Right cardiac atrium (tissue), 5 donors: ENCODE results near the gene ZNF236. TPM values are rescaled to one million over a fixed set of nuclear protein-coding genes. Genes with fewer than 3 reads are reported as not detected.

ENCODE experiments used
- ATAC-seq, 2 donors: fragments of 200-7000 bp; cut with Tn5 transposase; one replicate each; pipeline versions ENCODE4 v1.8.0 to v1.9.1; 2020; ENCODE audit warnings: moderate library complexity in 2 of 2, mild to moderate bottlenecking in 1 of 2
- DNase-seq, 3 donors: peaks; one replicate each; pipeline ENCODE4 v3.0.0-alpha.2; 2020
- H3K27ac ChIP-seq: one replicate; pipeline ENCODE4 v1.5.1; 2013; ENCODE audit warnings: mild to moderate bottlenecking, low read length, control low read depth, moderate library complexity
- H3K27me3 ChIP-seq: one replicate; pipeline ENCODE4 v1.6.1; 2013; ENCODE audit not compliant: control insufficient read depth, insufficient read depth
- H3K4me1 ChIP-seq: one replicate; pipeline ENCODE4 v1.6.1; 2013; ENCODE audit warnings: low read length; ENCODE audit not compliant: control insufficient read depth, insufficient read depth
- H3K4me3 ChIP-seq: one replicate; pipeline ENCODE4 v1.5.1; 2013; ENCODE audit warnings: low read length, control low read depth
- H3K9me3 ChIP-seq: one replicate; pipeline ENCODE4 v1.6.1; 2013; ENCODE audit warnings: low read length; ENCODE audit not compliant: control insufficient read depth
- WGBS: extraction: QIAGEN DNeasy Blood & Tissue Kit; methylation state at CpG from one replicate; pipeline ENCODE4 v1.1.7; 2013; 5-methylcytosine and 5-hydroxymethylcytosine counted together
- intact Hi-C, 4 donors: fragments of 100-400 bp; cut with DNase I; formaldehyde crosslinking; loops; one replicate each; pipeline versions ENCODE4 v1.11.0 to v1.14.0; 2022 to 2023
- polyA plus RNA-seq: library from polyadenylated mRNA; stranded (reverse); fragments of 200-250 nt; gene quantifications from one replicate; pipeline ENCODE4 v1.2.3, GENCODE V29; 2013
- total RNA-seq, 4 donors: library from RNA; stranded (reverse); fragmentation: NEBNext Ultra II Directional; extraction: Animal tissue kit (Norgen Biotek cat#: 25700); gene quantifications; one replicate each; pipeline ENCODE4 v1.2.1, GENCODE V29; 2021
- donor health status: healthy with polysubstance abuse.
- donor health status: DM: no; HTN: yes; CAD: no.
- donor health status: DM: no; HTN: no; CAD: no.
- donor health status: DM: no; HTN: yes; CAD: no; lungs with severe emphysema.
- donor health status: DM: yes; HTN: yes; CAD: no.

Gene ZNF236
- total and polyA plus RNA-seq, 5 donors: 2.2 to 19.8 (median 16.9) TPM

- DNase-seq: peak in 1 of 3 donors; percentile 58
- no peak for ATAC-seq
- intact Hi-C loops: no loop called here
- no peak overlapping the region for H3K4me3 ChIP-seq
- 87% methylated on average over 20 of the region's 20 CpGs for WGBS
- no peaks in the 10 kb centered on the region for H3K4me1 ChIP-seq
- H3K27ac ChIP-seq: no peak overlapping the region
- no peaks in the 10 kb centered on the region for H3K27me3 ChIP-seq
- H3K9me3 ChIP-seq: no peaks in the 10 kb centered on the region
Measured at GRCh38 chr18:76991021-76991688, 168.8 kb downstream of the ZNF236 start.

GRCh38 chr18:76992226-76993084 is 170.1 kb downstream of the ZNF236 start:
- intact Hi-C loops: no loop called here
- no peak for ATAC-seq
- H3K9me3 ChIP-seq: no peaks in the 10 kb centered on the region

GRCh38 chr18:76993085-76993382 is 170.7 kb downstream of the ZNF236 start:
- DNase-seq (no peak), ATAC-seq (no peak)
- Histone ChIP-seq H3K4me1 (no peaks in the 10 kb centered on the region), H3K27ac (no peak overlapping the region), H3K27me3 (no peaks in the 10 kb centered on the region), H3K9me3 (no peaks in the 10 kb centered on the region), H3K4me3 (no peak overlapping the region)
- intact Hi-C loops: no loop called here
- WGBS: 90% methylated on average over 6 of the region's 6 CpGs

More at GRCh38 chr18:76992226-76993084, 170.1 kb downstream of the ZNF236 start:
- DNase-seq: peak in 1 of 3 donors; percentile 32
- H3K4me3 ChIP-seq: no peak overlapping the region
- no peaks in the 10 kb centered on the region for H3K27me3 ChIP-seq
- H3K27ac ChIP-seq: no peak overlapping the region
- WGBS: 78% methylated on average over 17 of the region's 17 CpGs
- no peaks in the 10 kb centered on the region for H3K4me1 ChIP-seq

DNA sequence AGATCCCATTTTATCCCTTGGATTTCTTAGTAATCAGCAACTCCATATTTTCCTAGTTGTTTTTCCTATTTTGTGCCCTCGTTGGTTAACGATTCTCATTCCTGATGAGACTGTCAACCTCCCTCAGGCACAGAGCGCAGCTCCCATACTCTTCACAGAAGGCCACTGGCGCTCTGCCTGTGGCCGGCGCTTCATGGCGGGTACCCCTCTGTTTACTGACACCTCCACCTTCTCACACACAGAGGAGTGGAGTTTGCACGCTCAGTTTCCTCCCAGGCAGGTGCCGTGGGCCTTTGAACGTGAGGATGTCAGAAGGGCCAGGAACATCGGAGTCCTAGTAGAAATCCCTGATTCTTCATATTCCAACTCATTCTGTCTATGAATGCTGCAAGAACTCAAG is 171.2 kb downstream of the ZNF236 start:
- WGBS: 93% methylated on average over 11 of the region's 11 CpGs
- Histone ChIP-seq H3K9me3 (no peaks in the 10 kb centered on the region), H3K4me3 (no peak overlapping the region), H3K27ac (no peak overlapping the region), H3K4me1 (no peaks in the 10 kb centered on the region), H3K27me3 (no peaks in the 10 kb centered on the region)
- peak in 1 of 3 donors; percentile 40 for DNase-seq
- ATAC-seq: no peak
- intact Hi-C loops: no loop called here

DNA sequence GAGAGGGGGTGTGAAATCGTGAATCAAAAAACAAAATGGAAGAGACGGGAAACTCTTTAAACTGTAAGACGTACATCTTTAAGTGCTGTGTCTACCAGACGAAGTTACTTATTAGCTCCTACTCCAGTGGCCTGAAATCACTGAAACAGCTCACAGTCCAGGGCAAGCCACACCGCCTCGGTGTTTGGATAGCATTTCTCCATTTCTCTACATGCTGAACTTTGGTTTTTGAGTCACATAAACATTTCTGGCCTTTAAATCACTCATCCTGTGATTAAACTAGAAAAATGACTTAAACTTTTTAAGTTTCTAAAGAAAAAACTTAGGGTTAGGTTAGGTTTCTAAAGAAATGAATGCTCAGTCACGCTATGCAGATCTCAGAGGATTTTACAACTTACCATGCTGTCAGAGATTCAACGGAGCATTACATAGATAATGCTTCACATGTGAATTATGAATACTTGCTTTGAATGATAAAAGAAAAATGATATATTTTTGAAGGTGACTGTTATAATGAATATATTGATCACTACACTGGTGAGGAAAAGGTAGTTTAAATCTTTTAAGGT is 171.8 kb downstream of the ZNF236 start:
- DNase-seq (no peak), ATAC-seq (no peak)
- Histone ChIP-seq H3K27me3 (no peaks in the 10 kb centered on the region), H3K4me1 (no peaks in the 10 kb centered on the region), H3K27ac (no peak overlapping the region), H3K4me3 (no peak overlapping the region), H3K9me3 (no peaks in the 10 kb centered on the region)
- WGBS: 93% methylated on average over 8 of the region's 8 CpGs
- intact Hi-C loops: no loop called here

DNA sequence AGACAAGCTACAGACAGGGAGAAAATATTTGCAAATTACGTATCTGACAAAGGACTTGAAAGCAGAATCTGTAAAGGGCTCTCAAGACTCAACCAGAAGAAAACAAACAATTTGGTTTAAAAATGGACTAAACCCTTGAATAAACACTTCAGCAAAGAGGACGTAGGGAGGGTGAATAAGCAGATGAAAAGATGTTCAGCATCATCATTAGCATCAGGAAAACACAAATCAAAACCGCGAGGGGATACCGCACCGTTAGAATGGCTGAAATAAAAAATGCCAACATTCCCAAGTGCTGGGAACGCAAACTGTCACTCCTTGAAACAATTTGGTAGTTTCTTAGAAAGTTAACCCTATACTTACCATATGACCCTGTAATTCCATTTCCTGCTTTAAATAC is 173.5 kb downstream of the ZNF236 start:
- intact Hi-C loops: no loop called here
- Histone ChIP-seq H3K4me1 (no peaks in the 10 kb centered on the region), H3K9me3 (no peaks in the 10 kb centered on the region), H3K27ac (no peak overlapping the region), H3K4me3 (no peak overlapping the region), H3K27me3 (no peaks in the 10 kb centered on the region)
- 60% methylated on average over 7 of the region's 7 CpGs for WGBS
- ATAC-seq (no peak), DNase-seq (no peak)

DNA sequence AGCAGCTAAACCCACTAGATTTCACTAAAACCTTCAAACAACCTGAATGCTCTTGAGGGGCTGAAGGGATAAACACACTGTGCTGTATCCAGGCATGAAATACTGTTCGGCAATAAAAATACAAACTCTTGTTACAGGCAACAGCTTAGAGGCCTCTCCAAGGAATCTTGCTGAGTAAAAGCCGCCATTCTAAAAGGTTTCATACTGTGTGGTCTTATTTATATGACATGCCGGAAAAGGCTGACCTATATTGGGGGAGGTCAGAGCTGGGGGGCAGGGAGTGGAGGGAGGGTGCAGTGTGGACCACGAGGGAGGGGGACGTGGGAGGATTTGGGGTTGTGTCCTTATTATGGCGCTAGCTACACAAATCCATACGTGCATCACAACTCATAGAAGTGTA is 174.1 kb downstream of the ZNF236 start:
- H3K27me3 ChIP-seq: no peaks in the 10 kb centered on the region
- intact Hi-C loops: no loop called here
- no peak overlapping the region for H3K27ac ChIP-seq
- DNase-seq: no peak
- H3K9me3 ChIP-seq: no peaks in the 10 kb centered on the region
- no peak for ATAC-seq
- H3K4me1 ChIP-seq: no peaks in the 10 kb centered on the region
- WGBS: 83% methylated on average over 7 of the region's 7 CpGs
- H3K4me3 ChIP-seq: no peak overlapping the region

- Histone ChIP-seq H3K9me3 (no peaks in the 10 kb centered on the region), H3K27ac (no peak overlapping the region), H3K27me3 (no peaks in the 10 kb centered on the region), H3K4me3 (no peak overlapping the region), H3K4me1 (no peaks in the 10 kb centered on the region)
- DNase-seq (peak in 1 of 3 donors; percentile 15), ATAC-seq (no peak)
- intact Hi-C loops: no loop called here
- WGBS: 86% methylated on average over 38 of the region's 38 CpGs
Measured at GRCh38 chr18:76997951-76998808, 175.8 kb downstream of the ZNF236 start.

- peak in 1 of 3 donors; percentile 28 for DNase-seq
- Histone ChIP-seq H3K4me3 (no peak overlapping the region), H3K27ac (no peak overlapping the region), H3K9me3 (no peaks in the 10 kb centered on the region), H3K4me1 (no peaks in the 10 kb centered on the region), H3K27me3 (no peaks in the 10 kb centered on the region)
- WGBS: 90% methylated on average over 13 of the region's 13 CpGs
- intact Hi-C loops: no loop called here
- ATAC-seq: no peak
Measured at GRCh38 chr18:76999077-76999476, 176.7 kb downstream of the ZNF236 start.

GRCh38 chr18:77000527-77000926 is 178.2 kb downstream of the ZNF236 start:
- H3K27ac ChIP-seq: no peak overlapping the region
- H3K27me3 ChIP-seq: no peaks in the 10 kb centered on the region
- H3K4me3 ChIP-seq: peak overlapping the region; percentile 48
- no peaks in the 10 kb centered on the region for H3K9me3 ChIP-seq
- DNase-seq: peak; percentile 63 to 83 (median 81)
- no peak for ATAC-seq
- intact Hi-C loops: loop anchor here (5.0 to 10.0 kb wide), 5 partner anchors 54 to 644 kb away; no protein-coding TSS in a partner anchor
- no peaks in the 10 kb centered on the region for H3K4me1 ChIP-seq
- 15% methylated on average over 11 of the region's 11 CpGs for WGBS
